HUES48 (cell line): ENCODE data around the gene TKTL1.

Source experiments
- H3K27ac ChIP-seq: one replicate; pipeline ENCODE4 v1.7.0; 2013; ENCODE audit warnings: low read depth, low read length, inconsistent platforms
- H3K27me3 ChIP-seq: 2 replicates; pipeline ENCODE4 v1.6.1; 2013; ENCODE audit warnings: mild to moderate bottlenecking, low read length; ENCODE audit not compliant: control insufficient read depth, insufficient read depth
- H3K36me3 ChIP-seq: 2 replicates; pipeline ENCODE4 v1.6.1; 2013; ENCODE audit warnings: low read length; ENCODE audit not compliant: control insufficient read depth, insufficient read depth
- H3K4me1 ChIP-seq: 2 replicates; pipeline ENCODE4 v1.6.1; 2013; ENCODE audit warnings: mild to moderate bottlenecking, low read length; ENCODE audit not compliant: control insufficient read depth, insufficient read depth
- H3K4me3 ChIP-seq: 2 replicates; pipeline ENCODE4 v1.5.1; 2013; ENCODE audit warnings: mild to moderate bottlenecking, low read depth, low read length
- H3K9ac ChIP-seq: 2 replicates; pipeline ENCODE4 v1.6.1; 2013; ENCODE audit warnings: mild to moderate bottlenecking, low read depth, low read length, moderate library complexity
- H3K9me3 ChIP-seq: 2 replicates; pipeline ENCODE4 v1.6.1; 2013; ENCODE audit warnings: low read length; ENCODE audit not compliant: control insufficient read depth, insufficient read depth

The TKTL1 gene

GRCh38 chrX:154372612-154373022 lies 77.0 kb downstream of the TKTL1 start:
- Histone ChIP-seq H3K9ac (no peak overlapping the region), H3K4me1 (peaks cover 18% of the 10 kb centered on the region), H3K9me3 (peaks cover 22% of the 10 kb centered on the region), H3K4me3 (no peak overlapping the region; the same call in 1 of the 2 replicates), H3K27ac (no peak overlapping the region), H3K36me3 (peaks cover 17% of the 10 kb centered on the region), H3K27me3 (peaks cover 4% of the 10 kb centered on the region; the same call in 1 of the 2 replicates)

GRCh38 chrX:154373340-154374306 lies 78.0 kb downstream of the TKTL1 start:
- peaks cover 18% of the 10 kb centered on the region for H3K9me3 ChIP-seq
- 0 out of 2 replicates have a peak overlapping the region, but pooled peaks have one; percentile 24 for H3K9ac ChIP-seq
- peaks cover 4% of the 10 kb centered on the region; the same call in 1 of the 2 replicates for H3K27me3 ChIP-seq
- H3K36me3 ChIP-seq, result peaks cover 7% of the 10 kb centered on the region
- H3K4me3 ChIP-seq, result peak overlapping the region; percentile 57
- H3K4me1 ChIP-seq, result peaks cover 18% of the 10 kb centered on the region
- peak overlapping the region; percentile 51 for H3K27ac ChIP-seq

GRCh38 chrX:154374313-154375155 lies 78.9 kb downstream of the TKTL1 start, which contains the start of gene FLNA:
Gene FLNA (minus strand): TSS chrX:154374634. CDS start chrX:154371245, 3,389 bp downstream.
- peaks cover 18% of the 10 kb centered on the region for H3K9me3 ChIP-seq
- H3K27ac ChIP-seq, result peak within 1 kb of the TSS; percentile 51

GRCh38 chrX:154375156-154375504 lies 79.5 kb downstream of the TKTL1 start:
- Histone ChIP-seq H3K9ac (no peak overlapping the region), H3K27ac (no peak overlapping the region), H3K27me3 (peaks cover 4% of the 10 kb centered on the region; the same call in 1 of the 2 replicates), H3K4me3 (peak overlapping the region; percentile 45; the same call in 1 of the 2 replicates), H3K36me3 (peaks cover 2% of the 10 kb centered on the region; the same call in 1 of the 2 replicates), H3K9me3 (peaks cover 17% of the 10 kb centered on the region), H3K4me1 (peaks cover 18% of the 10 kb centered on the region)

More at GRCh38 chrX:154374313-154375155, 78.9 kb downstream of the TKTL1 start, which contains the start of gene FLNA:
- Histone ChIP-seq H3K36me3 (peaks cover 5% of the 10 kb centered on the region; the same call in 1 of the 2 replicates), H3K4me3 (peak within 1 kb of the TSS; percentile 57), H3K27me3 (peaks cover 4% of the 10 kb centered on the region; the same call in 1 of the 2 replicates), H3K4me1 (peaks cover 18% of the 10 kb centered on the region), H3K9ac (0 out of 2 replicates have a peak within 1 kb of the TSS, but pooled peaks have one; percentile 24)

GRCh38 chrX:154376774-154377173 lies 81.2 kb downstream of the TKTL1 start:
- Histone ChIP-seq H3K27ac (no peak overlapping the region), H3K36me3 (peaks cover 10% of the 10 kb centered on the region; the same call in 1 of the 2 replicates), H3K4me3 (no peak overlapping the region), H3K4me1 (peaks cover 29% of the 10 kb centered on the region), H3K27me3 (peaks cover 4% of the 10 kb centered on the region; the same call in 1 of the 2 replicates), H3K9ac (no peak overlapping the region), H3K9me3 (peaks cover 23% of the 10 kb centered on the region)

- peaks cover 17% of the 10 kb centered on the region for H3K9me3 ChIP-seq
- H3K4me1 ChIP-seq, result peaks cover 19% of the 10 kb centered on the region
- peak overlapping the region; percentile 70 for H3K9ac ChIP-seq
- peak overlapping the region; percentile 96 for H3K27ac ChIP-seq
- H3K27me3 ChIP-seq, result peaks cover 4% of the 10 kb centered on the region; the same call in 1 of the 2 replicates
- H3K4me3 ChIP-seq, result peak overlapping the region; percentile 58
- H3K36me3 ChIP-seq, result peaks cover 10% of the 10 kb centered on the region; the same call in 1 of the 2 replicates
Measured at GRCh38 chrX:154378059-154378798, 82.6 kb downstream of the TKTL1 start.

- peaks cover 18% of the 10 kb centered on the region; the same call in 1 of the 2 replicates for H3K9me3 ChIP-seq
- H3K4me3 ChIP-seq, result peak within 1 kb of the TSS; percentile 80
- H3K27ac ChIP-seq, result peak within 1 kb of the TSS; percentile 96
- H3K36me3 ChIP-seq, result peaks cover 10% of the 10 kb centered on the region; the same call in 1 of the 2 replicates
- peaks cover 1% of the 10 kb centered on the region; the same call in 1 of the 2 replicates for H3K27me3 ChIP-seq
- H3K9ac ChIP-seq, result peak within 1 kb of the TSS; percentile 92
- peaks cover 13% of the 10 kb centered on the region for H3K4me1 ChIP-seq
Measured at GRCh38 chrX:154378799-154379568, 83.4 kb downstream of the TKTL1 start, which contains the start of gene EMD. Gene EMD (plus strand): TSS chrX:154379295. CDS start chrX:154379485, 190 bp downstream.

GRCh38 chrX:154379569-154379951 lies 84.0 kb downstream of the TKTL1 start:
- Histone ChIP-seq H3K9me3 (peaks cover 20% of the 10 kb centered on the region; the same call in 1 of the 2 replicates), H3K9ac (peak overlapping the region; percentile 92), H3K4me3 (peak overlapping the region; percentile 80), H3K27me3 (no peaks in the 10 kb centered on the region), H3K4me1 (peaks cover 11% of the 10 kb centered on the region), H3K27ac (peak overlapping the region; percentile 95), H3K36me3 (peaks cover 10% of the 10 kb centered on the region; the same call in 1 of the 2 replicates)
